Natural killer cell (primary cell): Measurements from ENCODE around the gene ASB14. TPM values are rescaled to one million over a fixed set of nuclear protein-coding genes. Genes with fewer than 3 reads are reported as not detected.

ENCODE experiments used
- ATAC-seq, 3 donors: fragments of 150-1000 bp in 2 of 3; fragments of 200-7000 bp in 1 of 3; cut with Tn5 transposase; 1 replicate in 1 of 3; 2 replicates in 2 of 3; pipeline ENCODE4 v1.10.0; 2021; ENCODE audit warnings: mild to moderate bottlenecking in 2 of 3, moderate library complexity in 2 of 3
- DNase-seq, 2 donors: peaks; one replicate each; pipeline versions ENCODE4 v3.0.0 to v3.0.0-alpha.2; 2013 to 2021; ENCODE audit warnings: mixed read lengths in 1 of 2
- H3K27ac ChIP-seq: one replicate; pipeline ENCODE4 v1.5.1; 2013; ENCODE audit warnings: mild to moderate bottlenecking, low read length
- H3K27me3 ChIP-seq: one replicate; pipeline ENCODE4 v1.6.1; 2013; ENCODE audit warnings: low read length; ENCODE audit not compliant: control insufficient read depth, insufficient read depth
- H3K36me3 ChIP-seq: one replicate; pipeline ENCODE4 v1.6.1; 2013; ENCODE audit warnings: low read length; ENCODE audit not compliant: control insufficient read depth, insufficient read depth
- H3K4me1 ChIP-seq: one replicate; pipeline ENCODE4 v1.6.1; 2013; ENCODE audit warnings: low read length; ENCODE audit not compliant: control insufficient read depth, insufficient read depth
- H3K4me3 ChIP-seq: one replicate; pipeline ENCODE4 v1.5.1; 2013; ENCODE audit warnings: low read length
- H3K9me3 ChIP-seq: one replicate; pipeline ENCODE4 v1.6.1; 2013; ENCODE audit warnings: low read length; ENCODE audit not compliant: control insufficient read depth, insufficient read depth
- H3K27ac Mint-ChIP-seq, 2 donors: one replicate each; pipeline ENCODE4 v1.8.0; 2022; ENCODE audit warnings: mild to moderate bottlenecking in 2 of 2, mixed read lengths in 2 of 2, moderate library complexity in 1 of 2
- H3K27me3 Mint-ChIP-seq, 2 donors: one replicate each; pipeline ENCODE4 v1.8.0; 2022; ENCODE audit warnings: low read depth in 2 of 2, mixed read lengths in 2 of 2
- H3K36me3 Mint-ChIP-seq: one replicate; pipeline ENCODE4 v1.8.0; 2022; ENCODE audit warnings: mixed read lengths
- H3K4me1 Mint-ChIP-seq, 2 donors: one replicate each; pipeline ENCODE4 v1.8.0; 2022; ENCODE audit warnings: mixed read lengths in 2 of 2
- H3K4me3 Mint-ChIP-seq: one replicate; pipeline ENCODE4 v1.8.0; 2022; ENCODE audit warnings: mild to moderate bottlenecking, moderate library complexity, mixed read lengths
- H3K9me3 Mint-ChIP-seq, 2 donors: one replicate each; pipeline ENCODE4 v1.8.0; 2022; ENCODE audit warnings: mixed read lengths in 2 of 2
- WGBS: methylation state at CpG from one replicate; pipeline ENCODE4 v1.1.7; 2013; ENCODE audit warnings: missing lambda C conversion rate; ENCODE audit not compliant: insufficient coverage; 5-methylcytosine and 5-hydroxymethylcytosine counted together
- intact Hi-C: fragments of 100-400 bp; cut with micrococcal nuclease; formaldehyde crosslinking; loops from one replicate; pipeline ENCODE4 v1.14.2; 2022
- total RNA-seq, 4 donors: library from RNA; stranded (reverse); fragments of 120-200 nt in 1 of 4; gene quantifications; one replicate each; pipeline versions ENCODE4 v1.2.3 to v1.2.4, GENCODE V29; 2013 to 2022
- TF ChIP-seq, protein P1 (sequence below): fragments of 200-600 bp; IDR thresholded peaks from one replicate; pipeline ENCODE4 v1.8.0; 2022; ENCODE audit warnings: antibody characterized with exemption

ASB14 gene
- total RNA-seq, 3 donors from 2014 or later (not counting 1 experiment from before 2014, with no cell fraction given): not detected

DNA sequence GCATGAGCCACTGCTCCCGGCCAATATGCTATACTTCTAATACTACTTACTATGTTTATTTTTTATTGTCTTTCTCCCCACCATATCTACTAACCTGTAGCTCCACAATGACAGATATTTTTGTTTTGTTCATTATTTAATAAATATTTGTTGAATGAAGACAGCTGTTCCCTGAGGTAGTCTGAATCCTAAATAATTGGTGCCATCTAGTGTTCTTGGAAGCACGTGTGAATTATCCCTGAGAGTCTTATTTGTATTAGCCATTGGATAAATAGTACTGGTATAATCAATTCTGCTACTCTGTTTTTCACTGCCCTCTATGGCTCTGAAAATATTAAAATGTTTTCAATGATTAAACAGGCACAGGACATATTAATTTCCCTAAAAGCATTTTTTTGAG lies 70.6 kb downstream of the ASB14 start:
- Histone ChIP-seq H3K36me3 (no peaks in the 10 kb centered on the region), H3K27me3 (no peaks in the 10 kb centered on the region), H3K4me1 (peaks cover under 1% of the 10 kb centered on the region), H3K27ac (no peak overlapping the region), H3K9me3 (no peaks in the 10 kb centered on the region), H3K4me3 (no peak overlapping the region)
- H3K4me1 Mint-ChIP-seq: peaks cover 1 to 3% of the 10 kb centered on the region in 2 donors
- ATAC-seq (no peak), DNase-seq (no peak)
- H3K27ac Mint-ChIP-seq: no peak overlapping the region
- H3K4me3 Mint-ChIP-seq: no peak overlapping the region
- intact Hi-C loops: no loop called here
- no peaks in the 10 kb centered on the region for H3K27me3 Mint-ChIP-seq
- TF ChIP-seq, protein P1, sequence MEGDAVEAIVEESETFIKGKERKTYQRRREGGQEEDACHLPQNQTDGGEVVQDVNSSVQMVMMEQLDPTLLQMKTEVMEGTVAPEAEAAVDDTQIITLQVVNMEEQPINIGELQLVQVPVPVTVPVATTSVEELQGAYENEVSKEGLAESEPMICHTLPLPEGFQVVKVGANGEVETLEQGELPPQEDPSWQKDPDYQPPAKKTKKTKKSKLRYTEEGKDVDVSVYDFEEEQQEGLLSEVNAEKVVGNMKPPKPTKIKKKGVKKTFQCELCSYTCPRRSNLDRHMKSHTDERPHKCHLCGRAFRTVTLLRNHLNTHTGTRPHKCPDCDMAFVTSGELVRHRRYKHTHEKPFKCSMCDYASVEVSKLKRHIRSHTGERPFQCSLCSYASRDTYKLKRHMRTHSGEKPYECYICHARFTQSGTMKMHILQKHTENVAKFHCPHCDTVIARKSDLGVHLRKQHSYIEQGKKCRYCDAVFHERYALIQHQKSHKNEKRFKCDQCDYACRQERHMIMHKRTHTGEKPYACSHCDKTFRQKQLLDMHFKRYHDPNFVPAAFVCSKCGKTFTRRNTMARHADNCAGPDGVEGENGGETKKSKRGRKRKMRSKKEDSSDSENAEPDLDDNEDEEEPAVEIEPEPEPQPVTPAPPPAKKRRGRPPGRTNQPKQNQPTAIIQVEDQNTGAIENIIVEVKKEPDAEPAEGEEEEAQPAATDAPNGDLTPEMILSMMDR: no peak
- H3K9me3 Mint-ChIP-seq: no peaks in the 10 kb centered on the region
- WGBS: 94% methylated on average over 2 of the region's 2 CpGs
- no peaks in the 10 kb centered on the region for H3K36me3 Mint-ChIP-seq

Other genes starting within 250 kb of the ASB14 start
- not detected for gene SPATA12, start 232.0 kb downstream of the ASB14 start, total RNA-seq
- gene IL17RD, start 127.3 kb downstream of the ASB14 start, total RNA-seq: under 1 TPM in 2 of 3 donors, not detected in 1; 0.05 to 0.08 TPM
- gene HESX1, start 92.7 kb downstream of the ASB14 start, total RNA-seq: under 1 TPM in 2 of 3 donors, not detected in 1; 0.49 to 0.55 TPM
- 10 to 100 TPM; 29.6 to 40.8 (median 38.2) TPM for gene APPL1, start 65.0 kb downstream of the ASB14 start, total RNA-seq